Spleen (tissue), 11 donors: ENCODE results near the gene SLC7A10. TPM values are rescaled to one million over a fixed set of nuclear protein-coding genes. Genes with fewer than 3 reads are reported as not detected.

Experiments used
- DNase-seq: peaks from one replicate; pipeline ENCODE4 v3.0.0-alpha.2; 2020
- H3K27ac ChIP-seq, 8 donors: fragments of 200-600 bp; sonication (generic) in 7 of 8; 1 replicate in 4 of 8; 2 replicates in 4 of 8; pipeline versions ENCODE4 v1.5.0 to v1.8.0; 2016 to 2021; ENCODE audit warnings: inconsistent platforms in 4 of 8, mild to moderate bottlenecking in 4 of 8, moderate library complexity in 1 of 8
- H3K27me3 ChIP-seq, 7 donors: fragments of 200-600 bp; sonication (generic) in 6 of 7; replicated peaks in 1 of 7; 1 replicate in 4 of 7; 2 replicates in 3 of 7; pipeline versions ENCODE4 v1.5.0 to v1.8.0; 2016 to 2021; ENCODE audit warnings: inconsistent platforms in 3 of 7, mild to moderate bottlenecking in 1 of 7
- H3K36me3 ChIP-seq, 6 donors: fragments of 200-600 bp; sonication (generic) in 5 of 6; 1 replicate in 4 of 6; 2 replicates in 2 of 6; pipeline versions ENCODE4 v1.5.0 to v1.8.0; 2016 to 2021; ENCODE audit warnings: inconsistent platforms in 2 of 6
- H3K4me1 ChIP-seq, 6 donors: fragments of 200-600 bp; sonication (generic) in 5 of 6; 1 replicate in 3 of 6; 2 replicates in 3 of 6; pipeline versions ENCODE4 v1.5.0 to v1.8.0; 2016 to 2021; ENCODE audit warnings: inconsistent platforms in 3 of 6
- H3K4me3 ChIP-seq, 8 donors: fragments of 200-600 bp; sonication (generic) in 7 of 8; 1 replicate in 4 of 8; 2 replicates in 4 of 8; pipeline versions ENCODE4 v1.5.0 to v1.8.0; 2016 to 2021; ENCODE audit warnings: inconsistent platforms in 4 of 8, mild to moderate bottlenecking in 4 of 8, moderate library complexity in 2 of 8
- H3K9me3 ChIP-seq, 8 donors: fragments of 200-600 bp; sonication (generic) in 7 of 8; 1 replicate in 4 of 8; 2 replicates in 4 of 8; pipeline versions ENCODE4 v1.5.0 to v1.8.0; 2016 to 2021; ENCODE audit warnings: inconsistent platforms in 4 of 8
- POLR2A ChIP-seq, 3 donors: fragments of 450-650 bp; IDR thresholded peaks; one replicate each; pipeline ENCODE4 v1.5.1; 2017; ENCODE audit warnings: antibody characterized with exemption in 3 of 3, mild to moderate bottlenecking in 1 of 3
- POLR2AphosphoS5 ChIP-seq, 3 donors: sonication (generic); formaldehyde crosslinking; IDR thresholded peaks; one replicate each; pipeline ENCODE4 v1.5.1; 2017; ENCODE audit warnings: antibody characterized with exemption in 3 of 3
- WGBS, 5 donors: extraction: QIAGEN DNeasy Blood & Tissue Kit in 3 of 5; methylation state at CpG; one replicate each; pipeline versions ENCODE4 v1.1.5 to v1.1.7; 2013 to 2018; 5-methylcytosine and 5-hydroxymethylcytosine counted together
- intact Hi-C: fragments of 100-400 bp; cut with DNase I; formaldehyde crosslinking; loops from one replicate; pipeline ENCODE4 v1.15.0; 2023; ENCODE audit warnings: low total_unique reads
- polyA plus RNA-seq, 3 donors: library from polyadenylated mRNA; stranded (reverse); fragments of 200-250 nt; gene quantifications; one replicate each; pipeline ENCODE4 v1.2.1, GENCODE V29; 2013
- total RNA-seq, 7 donors: library from RNA; depleted of rRNA in 3 of 7; stranded (reverse); fragments of >200 nt in 3 of 7; fragmentation: NEBNext Ultra II Directional in 4 of 7; extraction: Animal tissue kit (Norgen Biotek cat#: 25700) in 4 of 7; gene quantifications; one replicate each; pipeline versions ENCODE4 v1.1.0 to v1.2.1, GENCODE V29; 2016 to 2021
- TF ChIP-seq, protein P1 (sequence below), 11 experiments: fragments of 200-600 bp in 7 of 11; fragments of 450-650 bp in 4 of 11; sonication (generic) in 4 of 11; IDR thresholded peaks in 8 of 11; conservative IDR thresholded peaks in 3 of 11; 1 replicate in 7 of 11; 2 replicates in 4 of 11; pipeline versions ENCODE4 v1.4.0 to v1.8.0; 2016 to 2021; ENCODE audit warnings: antibody characterized with exemption in 11 of 11, inconsistent platforms in 4 of 11, mild to moderate bottlenecking in 1 of 11
- donor health status: healthy with polysubstance abuse.
- donor health status: DM: no; HTN: no; CAD: no; lungs with moderate emphysema.
- donor health status: DM: no; HTN: no; CAD: no.
- donor health status: Bipolar disorder and iron deficiency.
- donor health status: healthy.
- donor health status: DM: no; HTN: no; CAD: no.
- donor health status: DM: yes; HTN: yes; CAD: no.

Gene SLC7A10
- total and polyA plus RNA-seq, 10 donors: 0.06 to 0.37 (median 0.19) TPM; not detected in 6

DNA sequence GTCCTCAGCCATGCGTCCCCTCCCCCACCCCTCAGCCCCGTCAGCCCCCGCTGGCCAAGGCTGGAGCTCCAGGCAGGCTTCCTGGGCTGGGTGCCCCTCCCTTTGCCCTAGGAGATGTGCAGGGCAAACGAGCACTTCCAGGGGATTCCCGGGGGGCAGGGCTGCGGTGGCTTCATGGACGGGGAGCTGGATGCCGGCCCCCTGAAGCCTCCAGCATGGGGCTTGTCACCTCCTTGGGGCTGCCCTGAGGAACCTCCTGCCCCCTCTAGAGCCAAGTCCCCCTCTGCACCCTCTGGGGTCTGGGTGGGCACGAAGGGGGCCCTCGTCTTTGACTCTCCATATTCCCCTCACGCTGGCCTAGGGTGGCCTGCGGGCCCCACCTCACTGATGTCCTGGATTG lies 25.4 kb upstream of the SLC7A10 start:
- Histone ChIP-seq H3K27me3 (peaks cover 0 to 43% (median 0%) of the 10 kb centered on the region in 7 donors), H3K36me3 (no peaks in the 10 kb centered on the region), H3K4me3 (no peak overlapping the region), H3K9me3 (peaks cover 0 to 3% (median 2%) of the 10 kb centered on the region in 8 donors), H3K4me1 (peaks cover 0 to 29% (median 14%) of the 10 kb centered on the region in 6 donors), H3K27ac (no peak overlapping the region)
- intact Hi-C loops: no loop called here
- WGBS, 5 donors: 51 to 77% (median 69%) methylated on average over 6 to 12 of the region's 12 CpGs
- TF ChIP-seq POLR2A (IDR thresholded peaks at IDR 0.05) (no peak), POLR2AphosphoS5 (IDR thresholded peaks at IDR 0.05) (no peak)
- TF ChIP-seq, protein P1, sequence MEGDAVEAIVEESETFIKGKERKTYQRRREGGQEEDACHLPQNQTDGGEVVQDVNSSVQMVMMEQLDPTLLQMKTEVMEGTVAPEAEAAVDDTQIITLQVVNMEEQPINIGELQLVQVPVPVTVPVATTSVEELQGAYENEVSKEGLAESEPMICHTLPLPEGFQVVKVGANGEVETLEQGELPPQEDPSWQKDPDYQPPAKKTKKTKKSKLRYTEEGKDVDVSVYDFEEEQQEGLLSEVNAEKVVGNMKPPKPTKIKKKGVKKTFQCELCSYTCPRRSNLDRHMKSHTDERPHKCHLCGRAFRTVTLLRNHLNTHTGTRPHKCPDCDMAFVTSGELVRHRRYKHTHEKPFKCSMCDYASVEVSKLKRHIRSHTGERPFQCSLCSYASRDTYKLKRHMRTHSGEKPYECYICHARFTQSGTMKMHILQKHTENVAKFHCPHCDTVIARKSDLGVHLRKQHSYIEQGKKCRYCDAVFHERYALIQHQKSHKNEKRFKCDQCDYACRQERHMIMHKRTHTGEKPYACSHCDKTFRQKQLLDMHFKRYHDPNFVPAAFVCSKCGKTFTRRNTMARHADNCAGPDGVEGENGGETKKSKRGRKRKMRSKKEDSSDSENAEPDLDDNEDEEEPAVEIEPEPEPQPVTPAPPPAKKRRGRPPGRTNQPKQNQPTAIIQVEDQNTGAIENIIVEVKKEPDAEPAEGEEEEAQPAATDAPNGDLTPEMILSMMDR (IDR thresholded peaks at IDR 0.05 in 8 of 11, conservative IDR thresholded peaks at IDR 0.05 in 3 of 11): no peak
- peak; percentile 59 for DNase-seq

DNA sequence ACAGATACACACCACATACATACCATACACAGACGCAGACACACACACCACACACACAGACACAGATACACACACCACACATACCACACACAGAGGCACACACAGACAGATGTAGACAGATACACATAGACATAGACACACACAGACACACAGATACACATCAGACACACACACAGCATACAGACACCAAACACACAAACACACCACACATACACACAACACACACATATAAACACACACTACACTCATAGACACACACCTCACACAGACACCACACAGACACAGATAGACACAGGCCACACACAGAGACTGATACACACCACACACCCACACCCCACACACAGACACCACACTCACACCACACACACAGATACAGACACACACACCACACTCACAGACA lies 24.9 kb upstream of the SLC7A10 start:
- Histone ChIP-seq H3K9me3 (peaks cover 0 to 8% (median 7%) of the 10 kb centered on the region in 8 donors), H3K27me3 (peaks cover 0 to 43% (median 0%) of the 10 kb centered on the region in 7 donors), H3K4me1 (peaks cover 0 to 29% (median 14%) of the 10 kb centered on the region in 6 donors), H3K27ac (no peak overlapping the region), H3K4me3 (no peak overlapping the region), H3K36me3 (no peaks in the 10 kb centered on the region)
- no peak for DNase-seq
- TF ChIP-seq POLR2AphosphoS5 (IDR thresholded peaks at IDR 0.05): no peak
- TF ChIP-seq, protein P1 (IDR thresholded peaks at IDR 0.05 in 8 of 11, conservative IDR thresholded peaks at IDR 0.05 in 3 of 11): no peak
- no peak for TF ChIP-seq POLR2A (IDR thresholded peaks at IDR 0.05)
- intact Hi-C loops: no loop called here
- 73 to 100% (median 96%) methylated on average over 1 of the region's 1 CpG for WGBS, 5 donors

DNA sequence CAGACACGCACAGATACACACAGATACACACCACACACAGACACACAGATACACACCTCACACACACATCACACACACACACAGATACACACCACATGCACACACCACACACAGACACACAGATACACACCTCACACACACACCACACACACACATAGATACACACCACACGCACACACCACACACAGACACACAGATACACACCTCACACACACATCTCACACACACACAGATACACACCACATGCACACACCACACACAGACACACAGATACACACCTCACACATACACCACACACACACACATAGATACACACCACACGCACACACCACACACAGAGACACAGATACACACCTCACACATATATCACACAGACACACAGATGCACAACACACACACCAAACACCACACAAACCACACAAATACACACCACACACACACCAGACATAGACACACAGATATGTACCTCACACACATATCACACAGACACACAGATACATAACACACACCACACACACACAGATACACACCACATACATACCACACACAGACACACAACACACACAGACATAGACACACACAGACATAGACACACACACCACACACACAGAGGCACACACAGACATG lies 24.2 kb upstream of the SLC7A10 start:
- peaks cover 0 to 41% (median 0%) of the 10 kb centered on the region in 7 donors for H3K27me3 ChIP-seq
- DNase-seq: no peak
- H3K9me3 ChIP-seq: peaks cover 0 to 14% (median 11%) of the 10 kb centered on the region in 8 donors
- H3K36me3 ChIP-seq: no peaks in the 10 kb centered on the region
- no peak overlapping the region for H3K4me3 ChIP-seq
- intact Hi-C loops: no loop called here
- H3K27ac ChIP-seq: peak overlapping the region in 4 of 8 donors; percentile 42 to 76 (median 50)
- peaks cover 0 to 29% (median 14%) of the 10 kb centered on the region in 6 donors for H3K4me1 ChIP-seq
- no peak for TF ChIP-seq POLR2AphosphoS5 (IDR thresholded peaks at IDR 0.05)
- TF ChIP-seq POLR2A (IDR thresholded peaks at IDR 0.05): no peak
- TF ChIP-seq, protein P1 (IDR thresholded peaks at IDR 0.05 in 8 of 11, conservative IDR thresholded peaks at IDR 0.05 in 3 of 11): no peak
- 64 to 82% (median 76%) methylated on average over 3 of the region's 3 CpGs for WGBS, 5 donors

DNA sequence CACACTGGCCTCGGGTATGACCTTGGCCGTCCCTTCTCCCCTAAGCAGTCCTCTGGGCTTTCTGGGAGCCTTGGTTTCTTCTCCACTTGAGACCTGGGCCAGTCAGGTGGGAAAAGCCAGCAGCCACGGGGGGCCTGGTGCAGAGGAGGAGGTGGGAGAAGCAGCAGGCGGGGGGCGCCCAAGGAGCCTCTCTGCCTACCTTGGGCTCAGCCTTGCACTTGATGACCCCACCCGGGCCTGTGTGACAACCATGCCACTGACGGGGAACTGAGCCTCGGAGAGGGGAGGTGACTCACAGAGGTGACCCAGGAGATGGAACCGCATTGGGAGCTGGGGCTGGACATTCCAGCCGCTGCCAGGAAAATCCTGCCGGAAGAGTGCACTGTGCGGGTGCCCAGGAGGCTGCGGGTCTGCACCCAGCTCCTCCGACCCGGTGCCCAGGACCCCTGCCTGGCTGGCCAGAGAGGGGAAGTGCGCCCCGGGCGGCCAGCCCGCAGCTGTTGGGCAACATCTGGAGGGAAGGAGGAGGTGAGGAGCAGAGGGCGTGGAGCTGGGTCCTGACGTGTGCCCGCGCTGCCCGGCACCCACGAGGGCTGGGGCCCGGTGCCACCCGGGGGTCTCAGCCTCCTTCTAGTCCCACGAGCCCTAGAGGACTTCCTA lies 23.4 kb upstream of the SLC7A10 start:
- peak; percentile 92 for DNase-seq
- Histone ChIP-seq H3K27ac (peak overlapping the region in 4 of 8 donors; percentile 42 to 76 (median 50)), H3K4me3 (peak overlapping the region in 1 of 8 donors; percentile 14), H3K27me3 (peaks cover 0 to 33% (median 0%) of the 10 kb centered on the region in 7 donors), H3K4me1 (peaks cover 0 to 29% (median 14%) of the 10 kb centered on the region in 6 donors), H3K9me3 (peaks cover 0 to 14% (median 11%) of the 10 kb centered on the region in 8 donors), H3K36me3 (no peaks in the 10 kb centered on the region)
- WGBS, 5 donors: 17 to 42% (median 41%) methylated on average over 15 to 28 of the region's 28 CpGs
- intact Hi-C loops: no loop called here
- TF ChIP-seq, protein P1 (IDR thresholded peaks at IDR 0.05 in 8 of 11, conservative IDR thresholded peaks at IDR 0.05 in 3 of 11): peak in 4 of 11 experiments; percentile 18 to 34 (median 24)
- TF ChIP-seq POLR2AphosphoS5 (IDR thresholded peaks at IDR 0.05) (peak; percentile 14 to 77 (median 32)), POLR2A (IDR thresholded peaks at IDR 0.05) (no peak)
